DND-41 (cell line): ENCODE measurements around the gene ADCY1.
"Not testable (repeated sequence)": the region's sequence is repeated elsewhere in the genome, so short reads cannot be mapped to it uniquely, and the experiment has no call there.

ENCODE experiments used
- EZH2 ChIP-seq: IDR thresholded peaks from 3 replicates; pipeline ENCODE4 v1.6.1; 2012; ENCODE audit warnings: borderline replicate concordance, low read depth, mild to moderate bottlenecking, moderate library complexity, low read length, inconsistent platforms; ENCODE audit not compliant: severe bottlenecking
- TF ChIP-seq, protein P1 (sequence below): IDR thresholded peaks from 2 replicates; pipeline ENCODE4 v1.5.1; 2012; ENCODE audit warnings: borderline replicate concordance, low read length, moderate library complexity, mild to moderate bottlenecking; ENCODE audit not compliant: poor library complexity, severe bottlenecking; ENCODE audit errors: extremely low read depth

- TF ChIP-seq, protein P1, sequence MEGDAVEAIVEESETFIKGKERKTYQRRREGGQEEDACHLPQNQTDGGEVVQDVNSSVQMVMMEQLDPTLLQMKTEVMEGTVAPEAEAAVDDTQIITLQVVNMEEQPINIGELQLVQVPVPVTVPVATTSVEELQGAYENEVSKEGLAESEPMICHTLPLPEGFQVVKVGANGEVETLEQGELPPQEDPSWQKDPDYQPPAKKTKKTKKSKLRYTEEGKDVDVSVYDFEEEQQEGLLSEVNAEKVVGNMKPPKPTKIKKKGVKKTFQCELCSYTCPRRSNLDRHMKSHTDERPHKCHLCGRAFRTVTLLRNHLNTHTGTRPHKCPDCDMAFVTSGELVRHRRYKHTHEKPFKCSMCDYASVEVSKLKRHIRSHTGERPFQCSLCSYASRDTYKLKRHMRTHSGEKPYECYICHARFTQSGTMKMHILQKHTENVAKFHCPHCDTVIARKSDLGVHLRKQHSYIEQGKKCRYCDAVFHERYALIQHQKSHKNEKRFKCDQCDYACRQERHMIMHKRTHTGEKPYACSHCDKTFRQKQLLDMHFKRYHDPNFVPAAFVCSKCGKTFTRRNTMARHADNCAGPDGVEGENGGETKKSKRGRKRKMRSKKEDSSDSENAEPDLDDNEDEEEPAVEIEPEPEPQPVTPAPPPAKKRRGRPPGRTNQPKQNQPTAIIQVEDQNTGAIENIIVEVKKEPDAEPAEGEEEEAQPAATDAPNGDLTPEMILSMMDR, result not testable (repeated sequence)
- TF ChIP-seq EZH2, result not testable (repeated sequence)
Measured at GRCh38 chr7:45756333-45756732, 182.2 kb downstream of the ADCY1 start.
